ENCODE results near the gene TTYH2.

GRCh38 chr17:74253036-74253435 is 39.7 kb downstream of the TTYH2 start:
- TF ChIP-seq PRRX2 (CRISPR knock-in tag; IDR thresholded peaks at IDR 0.05) (no peak), GABPB1 (CRISPR knock-in tag; IDR thresholded peaks at IDR 0.05) (no peak), CTCF (IDR thresholded peaks at IDR 0.05) (no peak), NR3C1 (CRISPR knock-in tag; conservative IDR thresholded peaks at IDR 0.05; ENCODE audit: low read depth) (no peak), CREB1 (CRISPR knock-in tag; IDR thresholded peaks at IDR 0.05) (no peak), ESRRA (CRISPR knock-in tag; IDR thresholded peaks at IDR 0.05; ENCODE audit: borderline replicate concordance) (no peak), ZNF423 (CRISPR knock-in tag; IDR thresholded peaks at IDR 0.05) (no peak), ZNF512 (CRISPR knock-in tag; IDR thresholded peaks at IDR 0.05; ENCODE audit: borderline replicate concordance) (no peak), PRDM15 (CRISPR knock-in tag; IDR thresholded peaks at IDR 0.05) (no peak), NR2C2 (CRISPR knock-in tag; IDR thresholded peaks at IDR 0.05) (no peak), ATF3 (CRISPR knock-in tag; conservative IDR thresholded peaks at IDR 0.05) (no peak)

All from WTC11 (cell line).